ENCODE data around the gene GPR161. TPM values are rescaled to one million over a fixed set of nuclear protein-coding genes. Genes with fewer than 3 reads are reported as not detected.

Gene GPR161
- total and polyA plus RNA-seq, 2 of the 13 experiments (the other 11 are each of a cell fraction or from before 2014, with no cell fraction given): 0.13 to 0.35 TPM

GRCh38 chr1:168146626-168147025 lies 9.9 kb upstream of the GPR161 start:
- intact Hi-C loops (cut with micrococcal nuclease; ENCODE audit: unreplicated experiment): loop anchor here (5.0 kb wide), 1 partner anchor 54 kb away; no protein-coding TSS in a partner anchor
- in situ Hi-C loops (cut with HindIII; ENCODE audit: extremely low pct_ligation_motif_present, low pct_unique_long_range_greater_than_20kb): no loop called here
- peak; percentile 27; the same call in 1 of the 3 replicates for ATAC-seq
- H3K36me3 ChIP-seq (replicated peaks in 1 of 2; ENCODE audit: control insufficient read depth in 1 of 2, insufficient read depth in 2 of 2, low read length in 2 of 2): no peaks in the 10 kb centered on the region
- H3K9ac ChIP-seq (ENCODE audit: insufficient read depth, low read depth, low read length): no peak overlapping the region
- peak overlapping the region; percentile 62 for H3K4me2 ChIP-seq (ENCODE audit: low read depth, low read length)
- no peaks in the 10 kb centered on the region for H3K79me2 ChIP-seq (ENCODE audit: insufficient read depth, low read length)
- peak overlapping the region; percentile 50 for H2AFZ ChIP-seq (ENCODE audit: low read length)
- 7% methylated on average over 11 of the region's 11 CpGs for WGBS (ENCODE audit: low lambda C conversion rate)
- POLR2A ChIA-PET: no interaction called here
- no peaks in the 10 kb centered on the region for H4K20me1 ChIP-seq (ENCODE audit: insufficient read depth, low read length)
- no peak for FAIRE-seq
- no peak overlapping the region for H3K27ac ChIP-seq (ENCODE audit: extremely low read length, insufficient read depth, low read length)
- peak; percentile 43 for DNase-seq (ENCODE audit: low spot score)
- peak overlapping the region in 2 of 3 experiments; percentile 30 to 34; a peak in 2 of 6 replicates for H3K4me3 ChIP-seq (replicated peaks in 1 of 3; ENCODE audit: insufficient read depth in 1 of 3, low read depth in 2 of 3, low read length in 3 of 3)
- no TSS peak for BruUV-seq (replicated peaks)
- H3K27me3 ChIP-seq (ENCODE audit: control insufficient read depth in 1 of 2, insufficient read depth in 2 of 2, low read length in 2 of 2): no peaks in the 10 kb centered on the region
- H3K4me1 ChIP-seq (ENCODE audit: insufficient read depth, low read length): peaks cover 10% of the 10 kb centered on the region
- H3K9me3 ChIP-seq (ENCODE audit: low read length): no peaks in the 10 kb centered on the region
- CTCF ChIA-PET (ENCODE audit: low intra/inter-chr PET ratio, low total read pairs): no interaction called here
- TF ChIP-seq ZNF225 (CRISPR knock-in tag; IDR thresholded peaks at IDR 0.05) (no peak), ZNF737 (CRISPR knock-in tag; IDR thresholded peaks at IDR 0.05; ENCODE audit: borderline replicate concordance) (no peak), ZNF788 (CRISPR knock-in tag; IDR thresholded peaks at IDR 0.05; ENCODE audit: borderline replicate concordance) (no peak), MEF2D (CRISPR knock-in tag; IDR thresholded peaks at IDR 0.05) (no peak), SIN3B (IDR thresholded peaks at IDR 0.05; ENCODE audit: low read length) (no peak), SRSF4 (IDR thresholded peaks at IDR 0.05; ENCODE audit: low read depth, low read length, poor library complexity, severe bottlenecking) (no peak), TCF7 (IDR thresholded peaks at IDR 0.05; ENCODE audit: low read depth) (peak; percentile 16; the same call in 1 of the 2 replicates), HNRNPH1 (optimal IDR thresholded peaks at IDR 0.05; ENCODE audit: low read depth, low read length) (no peak), ZNF484 (CRISPR knock-in tag; IDR thresholded peaks at IDR 0.05; ENCODE audit: borderline replicate concordance, low read depth) (no peak), DZIP1 (CRISPR knock-in tag; IDR thresholded peaks at IDR 0.05) (no peak), TBX2 (CRISPR knock-in tag; IDR thresholded peaks at IDR 0.05; ENCODE audit: borderline replicate concordance) (peak; percentile 29; the same call in 1 of the 2 replicates), PAX8 (CRISPR knock-in tag; IDR thresholded peaks at IDR 0.05; ENCODE audit: borderline replicate concordance) (no peak), ZNF784 (CRISPR knock-in tag; IDR thresholded peaks at IDR 0.05; ENCODE audit: borderline replicate concordance) (no peak), ISL2 (CRISPR knock-in tag; IDR thresholded peaks at IDR 0.05) (0 out of 2 replicates have a peak, but pooled peaks have one; percentile 26), SOX5 (CRISPR knock-in tag; IDR thresholded peaks at IDR 0.05; ENCODE audit: borderline replicate concordance) (no peak), MIXL1 (CRISPR knock-in tag; IDR thresholded peaks at IDR 0.05) (no peak), JUND (CRISPR knock-in tag; IDR thresholded peaks at IDR 0.05) (no peak), FOSL1 (CRISPR knock-in tag; IDR thresholded peaks at IDR 0.05; ENCODE audit: borderline replicate concordance) (no peak), RFX5 (IDR thresholded peaks at IDR 0.05; ENCODE audit: low read depth, low read length) (no peak)
